NCI-H2081 (cell line): ENCODE results near the gene URB1.
A peak's percentile ranks its signal among the peaks of the same experiment; 100 is the strongest.
"Not testable (repeated sequence)": the region's sequence is repeated elsewhere in the genome, so short reads cannot be mapped to it uniquely, and the experiment has no call there.

Experiments used
- DNase-seq, 2 experiments: peaks; one replicate each; lab custom pipeline; 2025; lab: John Stamatoyannopoulos, UW

Gene URB1

GRCh38 chr21:32370998-32371766 lies 21.6 kb downstream of the URB1 start:
- DNase-seq = no peak

DNA sequence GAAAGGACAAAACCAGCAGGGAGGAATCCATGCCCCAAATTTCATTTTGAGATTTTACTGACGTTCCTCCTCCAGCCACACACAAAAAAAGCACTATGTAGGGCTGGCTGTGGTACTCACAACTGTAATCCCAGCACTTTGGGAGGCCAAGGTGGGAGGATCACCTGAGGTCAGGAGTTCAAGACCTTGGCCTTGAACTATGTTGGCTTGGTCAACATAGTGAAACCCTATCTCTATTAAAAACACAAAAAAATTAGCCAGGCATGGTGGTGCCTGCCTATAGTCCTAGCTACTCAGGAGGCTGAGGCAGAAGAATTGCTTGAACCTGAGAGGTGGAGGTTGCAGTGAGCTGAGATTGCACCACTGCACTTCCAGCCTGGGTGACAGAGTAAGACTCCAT lies 23.9 kb downstream of the URB1 start:
- not testable (repeated sequence) for DNase-seq

- no peak for DNase-seq
Measured at GRCh38 chr21:32368386-32368785, 24.4 kb downstream of the URB1 start.

- no peak for DNase-seq
Measured at GRCh38 chr21:32367158-32367557, 25.7 kb downstream of the URB1 start.

DNA sequence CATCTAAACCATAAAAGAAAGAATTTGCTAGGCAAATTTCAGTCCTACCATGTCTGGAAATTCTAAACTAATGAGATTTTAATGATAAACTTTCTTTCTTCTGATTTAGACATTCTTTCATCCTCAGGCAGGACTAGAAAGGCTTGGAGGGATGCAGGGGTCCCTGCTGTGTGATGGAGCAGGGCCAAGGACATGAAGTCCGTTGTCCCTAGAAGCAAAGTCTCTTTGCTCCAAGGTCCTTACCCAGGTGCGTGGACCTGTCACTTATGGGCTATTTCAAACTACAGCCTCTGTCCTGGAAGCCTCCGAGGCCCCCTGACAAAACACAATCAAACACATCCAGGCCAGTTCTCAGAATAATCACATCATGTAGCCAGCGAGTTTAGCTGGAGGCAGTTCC lies 26.6 kb downstream of the URB1 start:
- no peak for DNase-seq

GRCh38 chr21:32364796-32365195 lies 28.0 kb downstream of the URB1 start:
- DNase-seq = no peak

DNA sequence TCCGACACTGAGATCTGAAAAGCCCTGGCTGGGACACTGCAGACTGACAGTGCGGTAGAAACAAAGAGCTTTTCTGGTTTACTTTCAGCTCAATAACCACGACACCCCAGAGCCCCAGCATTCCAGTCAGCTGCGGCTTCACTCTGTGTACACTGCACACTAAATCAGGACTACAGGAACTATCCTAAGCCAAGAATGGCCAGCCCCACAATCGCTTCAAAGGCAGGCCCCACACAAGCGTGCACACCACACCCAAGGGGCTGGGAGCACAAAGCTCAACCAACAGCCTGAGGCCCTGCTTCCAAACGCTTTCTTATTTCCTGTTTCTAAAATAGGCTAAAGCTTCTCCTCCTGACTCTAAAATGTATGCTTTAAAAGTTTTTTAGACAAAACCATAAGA lies 28.4 kb downstream of the URB1 start:
- DNase-seq = no peak

GRCh38 chr21:32360401-32360975 lies 32.3 kb downstream of the URB1 start:
- no peak for DNase-seq

DNA sequence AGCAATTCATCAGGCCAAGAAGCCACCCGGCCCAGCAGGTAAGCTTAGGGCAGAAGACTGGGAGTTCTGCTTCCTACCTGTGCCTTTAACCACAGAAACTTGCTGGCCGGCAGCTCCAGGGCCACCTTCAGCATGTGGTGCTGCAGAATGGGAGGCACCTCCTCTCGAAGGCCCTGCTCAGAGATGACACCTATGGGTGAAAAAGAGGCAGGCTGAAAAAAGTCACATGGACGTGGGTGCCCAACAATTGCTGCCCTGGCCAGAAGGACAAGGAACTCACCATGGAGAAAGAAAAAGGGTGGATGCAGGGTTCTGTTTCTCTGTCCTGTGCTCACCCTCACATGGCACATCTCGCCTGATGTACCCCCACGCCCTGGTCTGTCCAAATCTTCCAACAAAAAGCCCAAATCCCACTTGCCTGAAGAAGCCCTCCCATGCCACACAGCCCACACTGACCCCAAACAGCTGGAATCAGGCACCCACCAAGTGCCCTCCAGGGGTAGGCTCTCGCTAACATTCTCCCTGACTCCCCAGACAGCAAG lies 33.0 kb downstream of the URB1 start:
- no peak for DNase-seq

- no peak for DNase-seq
Measured at GRCh38 chr21:32356874-32357395, 35.9 kb downstream of the URB1 start.

GRCh38 chr21:32353002-32353711 lies 39.7 kb downstream of the URB1 start:
- DNase-seq = no peak

- no peak for DNase-seq
Measured at GRCh38 chr21:32352526-32352925, 40.3 kb downstream of the URB1 start.

DNA sequence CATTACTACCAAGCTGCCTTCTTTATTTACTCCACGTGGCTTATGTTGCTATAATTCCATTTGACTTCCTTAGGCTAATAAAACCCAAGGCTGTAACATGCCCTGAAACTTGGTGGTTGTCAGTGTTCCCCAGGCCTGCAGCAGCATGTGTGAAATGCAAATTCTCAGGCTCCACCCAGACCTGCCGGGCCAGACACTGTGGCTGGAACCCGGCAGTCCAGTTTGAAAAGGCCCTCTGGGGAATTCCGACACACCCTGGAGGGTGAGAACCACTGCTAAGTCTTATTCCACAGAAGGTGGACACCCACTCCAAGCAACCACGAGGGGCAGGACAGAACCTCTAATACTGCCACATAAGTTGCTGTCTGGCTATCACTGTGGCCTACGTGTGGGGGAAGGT lies 41.4 kb downstream of the URB1 start:
- no peak for DNase-seq

- no peak for DNase-seq
Measured at GRCh38 chr21:32350981-32351380, 41.8 kb downstream of the URB1 start.

DNA sequence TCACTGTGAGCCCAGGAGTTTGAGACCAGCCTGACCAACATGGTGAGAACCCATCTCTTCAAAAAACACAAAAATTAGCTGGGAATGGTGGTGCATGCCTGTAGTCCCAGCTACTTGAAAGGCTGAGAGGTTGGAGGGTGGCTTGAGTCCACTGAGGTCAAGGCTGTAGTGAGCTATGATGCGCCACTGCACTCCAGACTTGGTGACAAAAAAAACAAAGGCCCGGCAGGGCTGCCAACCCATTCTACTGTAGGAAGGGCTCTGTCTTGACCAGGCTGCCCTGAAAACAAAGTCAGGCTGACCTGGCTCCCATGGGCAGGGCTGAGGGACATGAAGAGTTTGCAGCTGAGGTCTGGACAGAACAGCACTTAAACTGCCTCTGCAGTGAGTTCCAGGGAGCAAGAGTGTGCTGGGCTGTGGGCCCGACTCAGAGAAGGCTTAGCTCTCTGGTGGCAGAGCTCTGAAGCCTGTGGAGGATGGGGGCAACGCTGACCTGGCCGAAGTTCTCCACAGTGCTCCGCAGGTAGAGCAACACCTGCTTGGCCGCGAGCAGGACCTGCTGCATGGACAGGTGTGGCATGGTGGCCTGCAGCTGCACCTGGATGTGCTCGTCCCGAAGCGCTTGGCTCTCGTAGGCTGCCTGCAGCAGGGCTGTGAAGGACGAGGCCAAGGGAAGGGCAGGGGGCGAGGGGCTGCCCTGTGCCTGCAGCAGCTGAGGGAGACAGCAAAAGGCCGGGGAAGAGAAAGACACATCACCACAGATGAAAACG lies 42.4 kb downstream of the URB1 start:
- no peak for DNase-seq

- DNase-seq = no peak
Measured at GRCh38 chr21:32349333-32349944, 43.4 kb downstream of the URB1 start.

GRCh38 chr21:32348604-32349332 lies 44.0 kb downstream of the URB1 start:
- peak; percentile 53 to 68 for DNase-seq

GRCh38 chr21:32347977-32348376 lies 44.8 kb downstream of the URB1 start:
- DNase-seq = no peak

- no peak for DNase-seq
Measured at GRCh38 chr21:32347351-32347750, 45.5 kb downstream of the URB1 start.

GRCh38 chr21:32346951-32347350 lies 45.9 kb downstream of the URB1 start:
- DNase-seq = no peak
